ENCODE data around the gene AIFM3.

Gene AIFM3

DNA sequence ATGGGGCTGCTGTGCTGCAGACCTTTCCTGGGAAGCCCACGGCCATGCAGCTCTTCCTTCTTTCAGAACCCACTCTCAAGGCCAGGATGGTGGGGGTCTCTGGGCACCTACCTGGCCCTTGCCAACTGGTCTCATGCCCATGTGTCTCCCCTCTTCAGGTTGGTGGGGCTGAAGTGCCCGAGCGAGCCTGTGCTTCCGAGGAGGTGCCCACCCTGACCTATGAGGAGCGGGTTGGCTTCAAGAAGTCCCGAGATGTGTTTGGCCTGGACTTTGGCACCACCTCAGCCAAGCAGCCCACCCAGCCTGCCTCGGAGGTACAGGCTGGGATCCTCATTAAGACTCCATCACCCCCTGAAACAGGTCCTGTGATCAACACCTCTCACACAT is 25.0 kb downstream of the AIFM3 start:
- H3K9me3 ChIP-seq (ENCODE audit: control insufficient read depth, low read length), result no peaks in the 10 kb centered on the region
- no peaks in the 10 kb centered on the region for H3K36me3 ChIP-seq (ENCODE audit: control insufficient read depth, insufficient read depth, low read length)
- no peak overlapping the region for H3K9ac ChIP-seq
- no peak overlapping the region for H3K4me2 ChIP-seq (ENCODE audit: low read length)
- TF ChIP-seq CTCF (IDR thresholded peaks at IDR 0.05), result no peak
- H3K79me2 ChIP-seq, result no peaks in the 10 kb centered on the region
- no peak overlapping the region for H3K4me3 ChIP-seq (ENCODE audit: low read depth, low read length)
- no peaks in the 10 kb centered on the region for H3K27me3 ChIP-seq (ENCODE audit: control insufficient read depth, insufficient read depth, low read length)
- H3K4me1 ChIP-seq, result no peaks in the 10 kb centered on the region
- H2AFZ ChIP-seq, result no peak overlapping the region
- no peak overlapping the region for H3K27ac ChIP-seq

DNA sequence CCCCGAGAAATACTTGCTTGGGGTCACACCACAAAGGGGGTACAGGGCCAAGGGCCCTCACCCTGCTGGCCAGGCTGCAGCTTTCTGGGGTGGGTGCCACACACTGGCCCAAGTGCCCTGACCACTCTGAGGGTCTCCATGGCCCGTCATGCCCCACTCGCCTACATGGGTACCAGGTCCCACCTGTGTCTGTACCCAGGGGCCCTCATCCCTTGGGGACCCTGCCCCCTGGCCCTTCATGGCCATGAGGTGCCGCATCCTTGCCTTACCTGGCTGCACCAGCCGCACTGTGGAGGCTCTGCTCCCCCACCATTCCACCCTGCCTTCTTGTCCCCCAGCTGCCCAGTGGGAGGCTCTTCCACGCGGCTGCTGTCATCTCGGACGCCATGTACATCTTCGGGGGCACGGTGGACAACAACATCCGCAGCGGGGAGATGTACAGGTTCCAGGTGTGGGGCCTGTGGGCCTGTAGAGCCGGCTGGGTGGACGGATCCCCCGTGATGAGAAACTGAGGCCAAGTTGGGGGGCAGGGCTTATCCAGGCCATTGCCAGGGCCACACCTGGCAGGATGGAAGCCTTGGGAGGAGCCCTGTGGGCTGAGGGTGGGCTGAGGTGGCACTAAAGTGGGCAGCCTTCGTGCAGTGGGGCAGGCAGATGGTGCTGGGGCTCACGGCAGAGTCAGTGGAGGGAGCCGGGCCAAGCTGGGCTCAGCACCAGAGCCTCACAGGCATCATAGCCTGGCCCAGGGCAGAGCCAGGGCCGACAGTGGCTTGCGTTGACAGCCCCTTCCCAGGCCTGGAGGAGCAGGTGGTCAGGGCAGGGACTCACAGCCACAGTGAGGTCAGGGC is 25.6 kb downstream of the AIFM3 start:
- Histone ChIP-seq H3K36me3 (ENCODE audit: control insufficient read depth, insufficient read depth, low read length) (no peaks in the 10 kb centered on the region), H3K4me1 (no peaks in the 10 kb centered on the region), H3K9me3 (ENCODE audit: control insufficient read depth, low read length) (no peaks in the 10 kb centered on the region), H3K4me3 (ENCODE audit: low read depth, low read length) (no peak overlapping the region), H2AFZ (no peak overlapping the region), H3K79me2 (no peaks in the 10 kb centered on the region), H3K9ac (no peak overlapping the region), H3K27me3 (ENCODE audit: control insufficient read depth, insufficient read depth, low read length) (no peaks in the 10 kb centered on the region), H3K4me2 (ENCODE audit: low read length) (no peak overlapping the region), H3K27ac (no peak overlapping the region)
- no peak for TF ChIP-seq CTCF (IDR thresholded peaks at IDR 0.05)

DNA sequence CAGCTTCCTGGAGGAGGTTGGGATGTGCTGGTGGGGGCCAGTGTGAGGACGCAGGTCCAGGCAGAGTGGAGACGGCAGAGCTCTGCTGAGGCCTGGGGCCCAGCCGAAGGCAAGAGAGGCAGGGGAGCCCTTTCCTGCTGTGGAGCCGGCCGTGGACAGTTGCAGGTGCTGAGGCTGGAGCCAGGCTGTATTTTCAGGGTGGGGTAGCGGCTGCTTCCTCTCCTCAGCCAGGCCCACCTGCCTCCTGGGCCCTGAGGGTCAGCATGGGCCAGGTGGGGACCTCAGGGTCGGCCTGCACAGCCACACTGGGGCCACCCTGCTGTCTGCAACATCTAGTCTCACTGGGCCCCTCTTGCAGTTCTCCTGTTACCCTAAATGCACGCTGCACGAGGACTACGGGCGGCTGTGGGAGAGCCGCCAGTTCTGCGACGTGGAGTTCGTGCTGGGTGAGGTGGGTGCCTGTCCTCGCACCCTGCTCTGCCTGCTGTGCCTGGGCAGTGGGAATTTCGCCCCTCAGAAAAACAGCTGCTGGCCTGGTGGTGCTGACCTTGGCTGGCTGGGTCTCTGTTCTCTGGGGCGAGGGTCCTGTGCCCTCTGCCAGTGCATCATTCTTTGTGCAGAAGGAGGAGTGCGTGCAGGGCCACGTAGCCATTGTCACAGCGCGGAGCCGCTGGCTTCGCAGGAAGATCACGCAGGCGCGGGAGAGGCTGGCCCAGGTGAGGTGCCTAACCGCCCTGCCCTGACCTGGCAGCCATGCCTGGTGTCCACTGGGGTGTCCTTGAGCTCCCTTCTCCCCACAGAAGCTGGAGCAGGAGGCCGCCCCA is 26.5 kb downstream of the AIFM3 start:
- H3K4me3 ChIP-seq (ENCODE audit: low read depth, low read length), result no peak overlapping the region
- no peaks in the 10 kb centered on the region for H3K36me3 ChIP-seq (ENCODE audit: control insufficient read depth, insufficient read depth, low read length)
- H3K4me1 ChIP-seq, result no peaks in the 10 kb centered on the region

DNA sequence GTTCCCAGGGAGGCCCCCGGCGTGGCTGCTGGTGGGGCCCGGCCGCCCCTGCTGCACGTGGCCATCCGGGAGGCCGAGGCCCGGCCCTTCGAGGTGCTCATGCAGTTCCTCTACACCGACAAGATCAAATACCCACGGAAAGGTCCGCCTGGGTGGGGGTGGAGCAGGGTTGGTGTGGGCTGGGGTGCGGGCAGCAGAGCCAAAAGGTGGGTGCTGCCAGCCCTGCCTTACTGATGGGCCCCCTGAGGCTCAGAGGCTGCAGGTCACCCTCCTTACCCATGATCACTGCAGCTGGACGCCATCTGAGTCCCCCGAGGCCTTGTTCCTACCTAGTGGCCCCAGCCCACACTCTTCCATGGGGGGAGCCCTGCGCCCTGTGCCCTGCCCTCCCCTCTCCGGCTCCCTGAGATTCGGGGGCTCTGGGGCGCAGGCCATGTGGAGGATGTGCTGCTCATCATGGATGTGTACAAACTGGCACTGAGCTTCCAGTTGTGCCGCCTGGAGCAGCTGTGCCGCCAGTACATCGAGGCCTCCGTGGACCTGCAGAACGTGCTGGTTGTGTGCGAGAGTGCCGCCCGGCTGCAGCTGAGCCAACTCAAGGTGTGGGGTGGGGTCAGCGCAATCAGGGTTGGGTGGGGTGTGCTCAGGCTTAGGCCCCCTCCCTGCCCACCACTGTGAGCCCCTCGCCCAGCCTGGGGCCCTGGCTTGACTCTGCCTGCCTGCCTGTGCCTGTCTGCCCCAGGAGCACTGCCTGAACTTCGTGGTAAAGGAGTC is 27.3 kb downstream of the AIFM3 start:
- no peak overlapping the region for H3K4me3 ChIP-seq (ENCODE audit: low read depth, low read length)
- H3K9ac ChIP-seq, result no peak overlapping the region
- no peak overlapping the region for H3K27ac ChIP-seq
- no peak overlapping the region for H3K4me2 ChIP-seq (ENCODE audit: low read length)
- no peaks in the 10 kb centered on the region for H3K79me2 ChIP-seq
- no peak for TF ChIP-seq CTCF (IDR thresholded peaks at IDR 0.05)
- no peaks in the 10 kb centered on the region for H3K4me1 ChIP-seq
- no peaks in the 10 kb centered on the region for H3K27me3 ChIP-seq (ENCODE audit: control insufficient read depth, insufficient read depth, low read length)
- H3K36me3 ChIP-seq (ENCODE audit: control insufficient read depth, insufficient read depth, low read length), result no peaks in the 10 kb centered on the region
- H3K9me3 ChIP-seq (ENCODE audit: control insufficient read depth, low read length), result no peaks in the 10 kb centered on the region
- no peak overlapping the region for H2AFZ ChIP-seq

More for the DNA sequence above, 26.5 kb downstream of the AIFM3 start:
- no peak overlapping the region for H3K9ac ChIP-seq
- no peak overlapping the region for H2AFZ ChIP-seq
- no peak overlapping the region for H3K27ac ChIP-seq
- H3K4me2 ChIP-seq (ENCODE audit: low read length), result no peak overlapping the region
- no peaks in the 10 kb centered on the region for H3K27me3 ChIP-seq (ENCODE audit: control insufficient read depth, insufficient read depth, low read length)
- no peaks in the 10 kb centered on the region for H3K79me2 ChIP-seq
- TF ChIP-seq CTCF (IDR thresholded peaks at IDR 0.05), result no peak
- no peaks in the 10 kb centered on the region for H3K9me3 ChIP-seq (ENCODE audit: control insufficient read depth, low read length)
